HEK293 (cell line): ENCODE data around the gene VAV2.
A peak's percentile ranks its signal among the peaks of the same experiment; 100 is the strongest.

Source experiments
- HOXD13 ChIP-seq: sonication (generic); formaldehyde crosslinking; IDR thresholded peaks from 2 replicates; pipeline ENCODE4 v1.8.0; 2022; ENCODE audit warnings: missing genetic modification reagents, borderline replicate concordance
- KLF1 ChIP-seq: fragments of 450-650 bp; formaldehyde crosslinking; IDR thresholded peaks from 2 replicates; pipeline ENCODE4 v1.5.1; 2016; ENCODE audit warnings: missing biosample characterization, missing genetic modification characterization
- KLF10 ChIP-seq: fragments of 450-650 bp; IDR thresholded peaks from 2 replicates; pipeline ENCODE4 v1.5.1; 2018; ENCODE audit warnings: missing biosample characterization, mild to moderate bottlenecking, missing genetic modification characterization
- MEIS1 ChIP-seq: sonication (generic); formaldehyde crosslinking; IDR thresholded peaks from 2 replicates; pipeline ENCODE4 v1.8.1; 2022; ENCODE audit warnings: missing genetic modification reagents, mild to moderate bottlenecking, borderline replicate concordance
- PRDM4 ChIP-seq: fragments of 450-650 bp; formaldehyde crosslinking; IDR thresholded peaks from 2 replicates; pipeline ENCODE4 v1.5.1; 2017; ENCODE audit warnings: missing biosample characterization, missing genetic modification characterization
- REPIN1 ChIP-seq: fragments of 450-650 bp; formaldehyde crosslinking; IDR thresholded peaks from 2 replicates; pipeline ENCODE4 v1.5.1; 2017; ENCODE audit warnings: missing biosample characterization, missing genetic modification characterization, low read depth
- SCRT1 ChIP-seq: fragments of 450-650 bp; formaldehyde crosslinking; IDR thresholded peaks from 2 replicates; pipeline ENCODE4 v1.5.1; 2016; ENCODE audit warnings: missing biosample characterization, missing genetic modification characterization, borderline replicate concordance
- YY1 ChIP-seq: fragments of 450-650 bp; formaldehyde crosslinking; IDR thresholded peaks from 2 replicates; pipeline ENCODE4 v1.5.1; 2018; ENCODE audit warnings: missing biosample characterization, missing genetic modification characterization
- ZBTB17 ChIP-seq: fragments of 450-650 bp; formaldehyde crosslinking; IDR thresholded peaks from 2 replicates; pipeline ENCODE4 v1.5.1; 2016; ENCODE audit warnings: missing biosample characterization, missing genetic modification characterization
- ZBTB21 ChIP-seq: fragments of 450-650 bp; formaldehyde crosslinking; IDR thresholded peaks from 2 replicates; pipeline ENCODE4 v1.5.1; 2017; ENCODE audit warnings: missing biosample characterization, missing genetic modification characterization
- ZEB2 ChIP-seq: fragments of 450-650 bp; formaldehyde crosslinking; IDR thresholded peaks from 2 replicates; pipeline ENCODE4 v1.5.1; 2016; ENCODE audit warnings: missing biosample characterization, missing genetic modification characterization
- ZFP41 ChIP-seq: fragments of 450-650 bp; formaldehyde crosslinking; IDR thresholded peaks from 2 replicates; pipeline ENCODE4 v1.5.1; 2016; ENCODE audit warnings: missing biosample characterization, missing genetic modification characterization, borderline replicate concordance
- ZNF169 ChIP-seq: fragments of 450-650 bp; formaldehyde crosslinking; IDR thresholded peaks from 2 replicates; pipeline ENCODE4 v1.5.1; 2016; ENCODE audit warnings: missing biosample characterization, missing genetic modification characterization
- ZNF2 ChIP-seq: fragments of 450-650 bp; formaldehyde crosslinking; IDR thresholded peaks from 2 replicates; pipeline ENCODE4 v1.5.1; 2016; ENCODE audit warnings: missing biosample characterization, missing genetic modification characterization
- ZNF211 ChIP-seq: fragments of 450-650 bp; formaldehyde crosslinking; IDR thresholded peaks from 2 replicates; pipeline ENCODE4 v1.5.1; 2016; ENCODE audit warnings: low read depth, missing biosample characterization, missing genetic modification characterization
- ZNF221 ChIP-seq: fragments of 450-650 bp; formaldehyde crosslinking; IDR thresholded peaks from 2 replicates; pipeline ENCODE4 v1.5.1; 2017; ENCODE audit warnings: missing biosample characterization, missing genetic modification characterization, borderline replicate concordance
- ZNF239 ChIP-seq: fragments of 450-650 bp; formaldehyde crosslinking; IDR thresholded peaks from 2 replicates; pipeline ENCODE4 v1.5.1; 2016; ENCODE audit warnings: missing biosample characterization, missing genetic modification characterization
- ZNF24 ChIP-seq: fragments of 450-650 bp; formaldehyde crosslinking; IDR thresholded peaks from 2 replicates; pipeline ENCODE4 v1.5.1; 2016; ENCODE audit warnings: missing biosample characterization, missing genetic modification characterization
- ZNF248 ChIP-seq: fragments of 450-650 bp; formaldehyde crosslinking; IDR thresholded peaks from 2 replicates; pipeline ENCODE4 v1.5.1; 2017; ENCODE audit warnings: missing biosample characterization, missing genetic modification characterization
- ZNF266 ChIP-seq: fragments of 450-650 bp; formaldehyde crosslinking; IDR thresholded peaks from 2 replicates; pipeline ENCODE4 v1.5.1; 2016; ENCODE audit warnings: missing biosample characterization, missing genetic modification characterization, low read depth
- ZNF274 ChIP-seq, 2 experiments: fragments of 200-500 bp in 1 of 2; fragments of 450-650 bp in 1 of 2; sonication (Bioruptor generic) in 1 of 2; formaldehyde crosslinking in 1 of 2; IDR thresholded peaks; 2 replicates each; pipeline versions ENCODE4 v1.5.1 to v1.6.1; 2014 to 2016; ENCODE audit warnings: borderline replicate concordance in 1 of 2, inconsistent platforms in 1 of 2, low read length in 1 of 2, missing biosample characterization in 1 of 2, missing genetic modification characterization in 1 of 2
- ZNF341 ChIP-seq: fragments of 450-650 bp; formaldehyde crosslinking; IDR thresholded peaks from 2 replicates; pipeline ENCODE4; 2016; ENCODE audit warnings: low read depth, missing biosample characterization, missing genetic modification characterization
- ZNF354C ChIP-seq: fragments of 450-650 bp; formaldehyde crosslinking; IDR thresholded peaks from 2 replicates; pipeline ENCODE4 v1.5.1; 2016; ENCODE audit warnings: missing biosample characterization, missing genetic modification characterization, low read depth, borderline replicate concordance
- ZNF416 ChIP-seq: fragments of 450-650 bp; formaldehyde crosslinking; IDR thresholded peaks from 2 replicates; pipeline ENCODE4 v1.5.1; 2016; ENCODE audit warnings: missing biosample characterization, missing genetic modification characterization
- ZNF473 ChIP-seq: fragments of 450-650 bp; formaldehyde crosslinking; IDR thresholded peaks from 2 replicates; pipeline ENCODE4 v1.5.1; 2017; ENCODE audit warnings: missing biosample characterization, missing genetic modification characterization
- ZNF48 ChIP-seq: fragments of 450-650 bp; formaldehyde crosslinking; IDR thresholded peaks from 2 replicates; pipeline ENCODE4 v1.5.1; 2016; ENCODE audit warnings: missing biosample characterization, missing genetic modification characterization
- ZNF692 ChIP-seq: fragments of 450-650 bp; formaldehyde crosslinking; IDR thresholded peaks from 2 replicates; pipeline ENCODE4 v1.5.1; 2016; ENCODE audit warnings: missing biosample characterization, missing genetic modification characterization
- ZNF792 ChIP-seq: fragments of 450-650 bp; formaldehyde crosslinking; IDR thresholded peaks from 2 replicates; pipeline ENCODE4 v1.5.1; 2016; ENCODE audit warnings: missing biosample characterization, missing genetic modification characterization
- ZXDB ChIP-seq: fragments of 450-650 bp; formaldehyde crosslinking; IDR thresholded peaks from 2 replicates; pipeline ENCODE4 v1.5.1; 2016; ENCODE audit warnings: missing biosample characterization, missing genetic modification characterization
- TF ChIP-seq, protein P1 (sequence below): fragments of 450-650 bp; formaldehyde crosslinking; IDR thresholded peaks from 2 replicates; pipeline ENCODE4 v1.5.1; 2016; ENCODE audit warnings: missing biosample characterization, missing genetic modification characterization
- TF ChIP-seq, protein P2 (sequence below): sonication (generic); formaldehyde crosslinking; IDR thresholded peaks from 2 replicates; pipeline ENCODE4 v1.8.1; 2022; ENCODE audit warnings: mild to moderate bottlenecking, moderate library complexity, missing genetic modification reagents

VAV2 gene

DNA sequence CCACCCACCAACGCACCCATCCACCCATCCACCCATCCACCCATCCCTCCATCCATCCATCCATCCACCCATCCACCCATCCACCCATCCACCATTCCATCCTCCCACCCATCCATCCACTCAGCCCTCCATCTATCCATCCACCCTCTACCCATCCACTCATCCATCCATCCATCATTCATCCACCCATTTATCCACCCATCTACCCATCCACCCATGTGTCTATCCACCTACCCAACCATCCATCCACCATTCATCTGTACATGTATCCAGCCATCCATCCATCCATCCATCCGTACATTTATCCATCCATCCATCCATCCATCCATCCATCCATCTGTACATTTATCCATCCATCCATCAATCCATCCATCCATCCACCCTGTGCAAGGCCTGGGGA is 11.1 kb upstream of the VAV2 start (continued):
- TF ChIP-seq ZNF341 (tag by site-specific recombination) = no peak
- peak; percentile 98 for TF ChIP-seq ZBTB17 (tag by site-specific recombination)
- no peak for TF ChIP-seq ZNF692 (tag by site-specific recombination)
- TF ChIP-seq KLF1 = peak; percentile 76
- TF ChIP-seq ZNF221 (tag by site-specific recombination) = no peak
- TF ChIP-seq ZEB2 = no peak
- TF ChIP-seq ZXDB = no peak
- no peak for TF ChIP-seq MEIS1
- no peak for TF ChIP-seq ZNF274 (IDR thresholded peaks at IDR 0.05; ENCODE audit: low read length)
- TF ChIP-seq ZNF274 (tag by site-specific recombination; IDR thresholded peaks at IDR 0.05; ENCODE audit: borderline replicate concordance) = no peak
- TF ChIP-seq ZNF792 = no peak
- no peak for TF ChIP-seq ZNF2 (tag by site-specific recombination)
- TF ChIP-seq ZFP41 = no peak
- no peak for TF ChIP-seq ZNF416 (tag by site-specific recombination)
- no peak for TF ChIP-seq ZNF473
- no peak for TF ChIP-seq ZNF248 (tag by site-specific recombination)
- no peak for TF ChIP-seq ZNF211 (tag by site-specific recombination)
- no peak for TF ChIP-seq ZNF24 (tag by site-specific recombination)
- no peak for TF ChIP-seq YY1 (tag by site-specific recombination)
- TF ChIP-seq ZNF354C = no peak
- no peak for TF ChIP-seq ZNF266 (tag by site-specific recombination)
- TF ChIP-seq KLF10 (tag by site-specific recombination) = no peak
- TF ChIP-seq HOXD13 (CRISPR knock-in tag) = no peak
- no peak for TF ChIP-seq REPIN1
- TF ChIP-seq SCRT1 (tag by site-specific recombination) = no peak
- TF ChIP-seq, protein P1, sequence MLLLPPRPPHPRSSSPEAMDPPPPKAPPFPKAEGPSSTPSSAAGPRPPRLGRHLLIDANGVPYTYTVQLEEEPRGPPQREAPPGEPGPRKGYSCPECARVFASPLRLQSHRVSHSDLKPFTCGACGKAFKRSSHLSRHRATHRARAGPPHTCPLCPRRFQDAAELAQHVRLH (tag by site-specific recombination) = no peak
- TF ChIP-seq ZBTB21 (tag by site-specific recombination) = no peak
- TF ChIP-seq ZNF48 (tag by site-specific recombination) = no peak
- no peak for TF ChIP-seq PRDM4 (tag by site-specific recombination)
- TF ChIP-seq ZNF239 (tag by site-specific recombination) = no peak
- peak; percentile 38; the same call in 1 of the 2 replicates for TF ChIP-seq ZNF169 (tag by site-specific recombination)
- TF ChIP-seq, protein P2, sequence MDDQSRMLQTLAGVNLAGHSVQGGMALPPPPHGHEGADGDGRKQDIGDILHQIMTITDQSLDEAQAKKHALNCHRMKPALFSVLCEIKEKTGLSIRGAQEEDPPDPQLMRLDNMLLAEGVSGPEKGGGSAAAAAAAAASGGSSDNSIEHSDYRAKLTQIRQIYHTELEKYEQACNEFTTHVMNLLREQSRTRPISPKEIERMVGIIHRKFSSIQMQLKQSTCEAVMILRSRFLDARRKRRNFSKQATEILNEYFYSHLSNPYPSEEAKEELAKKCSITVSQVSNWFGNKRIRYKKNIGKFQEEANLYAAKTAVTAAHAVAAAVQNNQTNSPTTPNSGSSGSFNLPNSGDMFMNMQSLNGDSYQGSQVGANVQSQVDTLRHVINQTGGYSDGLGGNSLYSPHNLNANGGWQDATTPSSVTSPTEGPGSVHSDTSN (CRISPR knock-in tag) = no peak
